Measurements from ENCODE around the gene SETD2.
A peak's percentile ranks its signal among the peaks of the same experiment; 100 is the strongest.

The SETD2 gene

GRCh38 chr3:47008851-47009224 lies 155.1 kb downstream of the SETD2 start:
- DNase-seq, result no peak

- no peak for DNase-seq
Observed at GRCh38 chr3:47008234-47008796, 155.6 kb downstream of the SETD2 start.

GRCh38 chr3:47007482-47008233 lies 156.3 kb downstream of the SETD2 start:
- DNase-seq, result no peak

GRCh38 chr3:47007001-47007400 lies 156.9 kb downstream of the SETD2 start:
- DNase-seq, result no peak

- no peak for DNase-seq
Observed at GRCh38 chr3:47006145-47006651, 157.7 kb downstream of the SETD2 start.

GRCh38 chr3:47005212-47006144 lies 158.4 kb downstream of the SETD2 start:
- DNase-seq, result peak in 1 of 14 donors; percentile 66

GRCh38 chr3:47004369-47005211 lies 159.3 kb downstream of the SETD2 start:
- no peak for DNase-seq

- DNase-seq, result no peak
Observed at GRCh38 chr3:47003461-47004368, 160.2 kb downstream of the SETD2 start.

- DNase-seq, result no peak
Observed at GRCh38 chr3:47003056-47003410, 160.9 kb downstream of the SETD2 start.

- DNase-seq, result no peak
Observed at GRCh38 chr3:47002171-47003055, 161.5 kb downstream of the SETD2 start.

- no peak for DNase-seq
Observed at GRCh38 chr3:47001731-47002170, 162.2 kb downstream of the SETD2 start.

- no peak for DNase-seq
Observed at GRCh38 chr3:47000922-47001730, 162.8 kb downstream of the SETD2 start.

- DNase-seq, result no peak
Observed at GRCh38 chr3:47000198-47000815, 163.6 kb downstream of the SETD2 start.

- DNase-seq, result no peak
Observed at GRCh38 chr3:46999516-47000197, 164.3 kb downstream of the SETD2 start.

- no peak for DNase-seq
Observed at GRCh38 chr3:46998852-46999515, 164.9 kb downstream of the SETD2 start.

- DNase-seq, result peak in 4 of 14 donors; percentile 5 to 29 (median 23)
Observed at GRCh38 chr3:46998121-46998851, 165.6 kb downstream of the SETD2 start.

Measured in C1 segment of cervical spinal cord (tissue), 14 donors.